Activated T-cell treated with anti-CD3 and anti-CD28 coated beads, Interleukin-2, amount 50 U/mL, for 4 hours (primary cell): Measurements from ENCODE around the gene FAM181A. TPM values are rescaled to one million over a fixed set of nuclear protein-coding genes. Genes with fewer than 3 reads are reported as not detected.
A peak's percentile ranks its signal among the peaks of the same experiment; 100 is the strongest.

Experiments
- ATAC-seq, 2 donors: fragments of 200-7000 bp; cut with Tn5 transposase; one replicate each; pipeline ENCODE4 v1.10.0; 2021
- DNase-seq: peaks from one replicate; pipeline ENCODE4 v3.0.0-alpha.2; 2020
- H3K27me3 Mint-ChIP-seq: one replicate; pipeline ENCODE4 v1.8.0; 2021; ENCODE audit warnings: low read depth, mixed read lengths
- H3K36me3 Mint-ChIP-seq: one replicate; pipeline ENCODE4 v1.8.0; 2022; ENCODE audit warnings: mixed read lengths; ENCODE audit not compliant: insufficient read depth
- H3K4me1 Mint-ChIP-seq: one replicate; pipeline ENCODE4 v1.8.0; 2021; ENCODE audit warnings: low read depth, mixed read lengths
- H3K4me3 Mint-ChIP-seq: one replicate; pipeline ENCODE4 v1.8.0; 2021; ENCODE audit warnings: mild to moderate bottlenecking, moderate library complexity, mixed read lengths
- H3K9me3 Mint-ChIP-seq: one replicate; pipeline ENCODE4 v1.8.0; 2021; ENCODE audit warnings: mixed read lengths
- total RNA-seq, 3 donors: library from RNA; stranded (reverse); gene quantifications; one replicate each; pipeline ENCODE4 v1.2.1, GENCODE V29; 2021

The FAM181A gene
- total RNA-seq, 3 donors from 2014 or later = not detected

GRCh38 chr14:93895023-93895604 lies 32.0 kb upstream of the FAM181A start:
- H3K4me3 Mint-ChIP-seq = no peak overlapping the region
- no peak for ATAC-seq

GRCh38 chr14:93897476-93897845 lies 29.7 kb upstream of the FAM181A start:
- no peaks in the 10 kb centered on the region for H3K9me3 Mint-ChIP-seq
- no peaks in the 10 kb centered on the region for H3K36me3 Mint-ChIP-seq
- H3K27me3 Mint-ChIP-seq = peaks cover 6% of the 10 kb centered on the region
- no peak for DNase-seq
- no peak for ATAC-seq
- H3K4me1 Mint-ChIP-seq = no peaks in the 10 kb centered on the region
- H3K4me3 Mint-ChIP-seq = no peak overlapping the region

More at GRCh38 chr14:93895023-93895604, 32.0 kb upstream of the FAM181A start:
- DNase-seq = no peak
- Mint-ChIP-seq H3K9me3 (no peaks in the 10 kb centered on the region), H3K36me3 (no peaks in the 10 kb centered on the region), H3K4me1 (no peaks in the 10 kb centered on the region), H3K27me3 (peaks cover 16% of the 10 kb centered on the region)

GRCh38 chr14:93898081-93898611 lies 29.0 kb upstream of the FAM181A start:
- Mint-ChIP-seq H3K27me3 (peaks cover 8% of the 10 kb centered on the region), H3K9me3 (no peaks in the 10 kb centered on the region), H3K4me3 (no peak overlapping the region), H3K36me3 (no peaks in the 10 kb centered on the region), H3K4me1 (no peaks in the 10 kb centered on the region)
- no peak for ATAC-seq
- DNase-seq = no peak

- H3K4me1 Mint-ChIP-seq = no peaks in the 10 kb centered on the region
- ATAC-seq = no peak
- peaks cover 13% of the 10 kb centered on the region for H3K27me3 Mint-ChIP-seq
- no peak for DNase-seq
- no peak overlapping the region for H3K4me3 Mint-ChIP-seq
- H3K9me3 Mint-ChIP-seq = no peaks in the 10 kb centered on the region
- H3K36me3 Mint-ChIP-seq = no peaks in the 10 kb centered on the region
Observed at GRCh38 chr14:93898731-93899130, 28.4 kb upstream of the FAM181A start.

GRCh38 chr14:93901813-93902212 lies 25.3 kb upstream of the FAM181A start:
- ATAC-seq = no peak
- H3K9me3 Mint-ChIP-seq = no peaks in the 10 kb centered on the region

GRCh38 chr14:93902619-93903307 lies 24.4 kb upstream of the FAM181A start:
- Mint-ChIP-seq H3K36me3 (no peaks in the 10 kb centered on the region), H3K9me3 (no peaks in the 10 kb centered on the region), H3K27me3 (peaks cover 21% of the 10 kb centered on the region), H3K4me1 (no peaks in the 10 kb centered on the region), H3K4me3 (no peak overlapping the region)
- no peak for ATAC-seq
- no peak for DNase-seq

More at GRCh38 chr14:93901813-93902212, 25.3 kb upstream of the FAM181A start:
- no peaks in the 10 kb centered on the region for H3K36me3 Mint-ChIP-seq
- no peaks in the 10 kb centered on the region for H3K4me1 Mint-ChIP-seq
- peaks cover 23% of the 10 kb centered on the region for H3K27me3 Mint-ChIP-seq
- no peak overlapping the region for H3K4me3 Mint-ChIP-seq
- no peak for DNase-seq

GRCh38 chr14:93903342-93904184 lies 23.6 kb upstream of the FAM181A start:
- Mint-ChIP-seq H3K9me3 (no peaks in the 10 kb centered on the region), H3K4me1 (no peaks in the 10 kb centered on the region), H3K4me3 (no peak overlapping the region), H3K27me3 (peaks cover 22% of the 10 kb centered on the region), H3K36me3 (no peaks in the 10 kb centered on the region)
- DNase-seq (no peak), ATAC-seq (no peak)

GRCh38 chr14:93905623-93906022 lies 21.5 kb upstream of the FAM181A start:
- no peak for ATAC-seq
- no peaks in the 10 kb centered on the region for H3K9me3 Mint-ChIP-seq

GRCh38 chr14:93906341-93907329 lies 20.5 kb upstream of the FAM181A start:
- DNase-seq (peak; percentile 23), ATAC-seq (peak; percentile 41 to 71)

More at GRCh38 chr14:93905623-93906022, 21.5 kb upstream of the FAM181A start:
- H3K27me3 Mint-ChIP-seq = peaks cover 23% of the 10 kb centered on the region
- DNase-seq = no peak
- H3K4me3 Mint-ChIP-seq = no peak overlapping the region
- no peaks in the 10 kb centered on the region for H3K4me1 Mint-ChIP-seq
- no peaks in the 10 kb centered on the region for H3K36me3 Mint-ChIP-seq

GRCh38 chr14:93909429-93910128 lies 17.6 kb upstream of the FAM181A start:
- Mint-ChIP-seq H3K36me3 (no peaks in the 10 kb centered on the region), H3K4me1 (no peaks in the 10 kb centered on the region), H3K4me3 (no peak overlapping the region), H3K9me3 (peaks cover 9% of the 10 kb centered on the region), H3K27me3 (peaks cover 9% of the 10 kb centered on the region)
- ATAC-seq = no peak
- DNase-seq = no peak

More at GRCh38 chr14:93906341-93907329, 20.5 kb upstream of the FAM181A start:
- H3K27me3 Mint-ChIP-seq = peaks cover 21% of the 10 kb centered on the region
- no peaks in the 10 kb centered on the region for H3K4me1 Mint-ChIP-seq
- H3K9me3 Mint-ChIP-seq = no peaks in the 10 kb centered on the region
- H3K4me3 Mint-ChIP-seq = no peak overlapping the region
- no peaks in the 10 kb centered on the region for H3K36me3 Mint-ChIP-seq

GRCh38 chr14:93911975-93912615 lies 15.0 kb upstream of the FAM181A start:
- peaks cover 9% of the 10 kb centered on the region for H3K9me3 Mint-ChIP-seq

GRCh38 chr14:93912782-93913181 lies 14.4 kb upstream of the FAM181A start:
- no peak overlapping the region for H3K4me3 Mint-ChIP-seq
- no peak for DNase-seq
- peaks cover 10% of the 10 kb centered on the region for H3K27me3 Mint-ChIP-seq
- peaks cover 9% of the 10 kb centered on the region for H3K9me3 Mint-ChIP-seq
- no peaks in the 10 kb centered on the region for H3K4me1 Mint-ChIP-seq
- H3K36me3 Mint-ChIP-seq = no peaks in the 10 kb centered on the region
- no peak for ATAC-seq

More at GRCh38 chr14:93911975-93912615, 15.0 kb upstream of the FAM181A start:
- no peaks in the 10 kb centered on the region for H3K36me3 Mint-ChIP-seq
- H3K27me3 Mint-ChIP-seq = peaks cover 8% of the 10 kb centered on the region
- no peak overlapping the region for H3K4me3 Mint-ChIP-seq
- H3K4me1 Mint-ChIP-seq = no peaks in the 10 kb centered on the region
- DNase-seq (no peak), ATAC-seq (no peak)

- H3K4me3 Mint-ChIP-seq = no peak overlapping the region
- no peaks in the 10 kb centered on the region for H3K36me3 Mint-ChIP-seq
- no peaks in the 10 kb centered on the region for H3K4me1 Mint-ChIP-seq
- ATAC-seq (peak; percentile 43 to 59), DNase-seq (no peak)
- peaks cover 8% of the 10 kb centered on the region for H3K27me3 Mint-ChIP-seq
- H3K9me3 Mint-ChIP-seq = peaks cover 9% of the 10 kb centered on the region
Observed at GRCh38 chr14:93914278-93914677, 12.9 kb upstream of the FAM181A start.
